SK-N-SH treated with all-trans-retinoic acid at 6 μM for 48 hours (cell line): ENCODE data around the gene NRG4.

Experiments used
- ATAC-seq: fragments of 200-7000 bp; cut with Tn5 transposase; 3 replicates; pipeline ENCODE4 v1.9.1; 2020; ENCODE audit warnings: mild to moderate bottlenecking, moderate library complexity
- ARNTL ChIP-seq: fragments of 450-650 bp; formaldehyde crosslinking; IDR thresholded peaks from 2 replicates; pipeline ENCODE4 v1.5.0; 2020; ENCODE audit warnings: low read depth, mild to moderate bottlenecking, moderate library complexity, borderline replicate concordance
- BACH2 ChIP-seq: fragments of 250-450 bp; sonication (Bioruptor Pico); IDR thresholded peaks from 2 replicates; pipeline ENCODE4 v1.9.0; 2021; ENCODE audit warnings: mild to moderate bottlenecking, borderline replicate concordance
- GLIS3 ChIP-seq: fragments of 250-450 bp; sonication (Bioruptor Pico); IDR thresholded peaks from 2 replicates; pipeline ENCODE4 v1.5.0; 2020; ENCODE audit warnings: mild to moderate bottlenecking, moderate library complexity
- ISL1 ChIP-seq: fragments of 250-450 bp; sonication (Bioruptor Pico); IDR thresholded peaks from 2 replicates; pipeline ENCODE4 v2.1.2; 2022; ENCODE audit warnings: mild to moderate bottlenecking, moderate library complexity
- RARB ChIP-seq: fragments of 250-450 bp; sonication (Bioruptor Pico); IDR thresholded peaks from 2 replicates; pipeline ENCODE4 v1.8.0; 2021; ENCODE audit warnings: mild to moderate bottlenecking, moderate library complexity
- ZFP30 ChIP-seq: fragments of 450-650 bp; formaldehyde crosslinking; IDR thresholded peaks from 2 replicates; pipeline ENCODE4 v1.5.0; 2022; ENCODE audit warnings: mild to moderate bottlenecking, moderate library complexity
- ZNF70 ChIP-seq: fragments of 450-650 bp; formaldehyde crosslinking; IDR thresholded peaks from 2 replicates; pipeline ENCODE4 v1.5.0; 2020; ENCODE audit warnings: mild to moderate bottlenecking, moderate library complexity

NRG4 gene

GRCh38 chr15:75891895-75892294 is 120.3 kb downstream of the NRG4 start:
- ATAC-seq = peak; percentile 96
- no peak for TF ChIP-seq ZFP30 (CRISPR knock-in tag)
- peak; percentile 62; the same call in 1 of the 2 replicates for TF ChIP-seq ZNF70 (CRISPR knock-in tag)
- TF ChIP-seq BACH2 (CRISPR knock-in tag) = no peak
- peak; percentile 53; the same call in 1 of the 2 replicates for TF ChIP-seq ISL1 (CRISPR knock-in tag)
- no peak for TF ChIP-seq GLIS3 (CRISPR knock-in tag)
- no peak for TF ChIP-seq RARB (CRISPR knock-in tag)
- no peak for TF ChIP-seq ARNTL
- TF ChIP-seq, all 23 proteins: peak for 2
